Muscle of arm (tissue), 12 donors: ENCODE results near the gene ENO2. TPM values are rescaled to one million over a fixed set of nuclear protein-coding genes. Genes with fewer than 3 reads are reported as not detected.
A peak's percentile ranks its signal among the peaks of the same experiment; 100 is the strongest.

Source experiments
- DNase-seq: peaks from one replicate; pipeline ENCODE4 v3.0.0-alpha.2; 2013
- polyA plus RNA-seq, 12 donors: library from polyadenylated mRNA; unstranded; fragments of 120-200 nt; gene quantifications; one replicate each; pipeline ENCODE4 v1.2.1, GENCODE V29; 2013; ENCODE audit not compliant: insufficient read length in 12 of 12

The ENO2 gene
- polyA plus RNA-seq, 12 donors: 5.1 to 21.8 (median 8.2) TPM; not detected in 1

DNA sequence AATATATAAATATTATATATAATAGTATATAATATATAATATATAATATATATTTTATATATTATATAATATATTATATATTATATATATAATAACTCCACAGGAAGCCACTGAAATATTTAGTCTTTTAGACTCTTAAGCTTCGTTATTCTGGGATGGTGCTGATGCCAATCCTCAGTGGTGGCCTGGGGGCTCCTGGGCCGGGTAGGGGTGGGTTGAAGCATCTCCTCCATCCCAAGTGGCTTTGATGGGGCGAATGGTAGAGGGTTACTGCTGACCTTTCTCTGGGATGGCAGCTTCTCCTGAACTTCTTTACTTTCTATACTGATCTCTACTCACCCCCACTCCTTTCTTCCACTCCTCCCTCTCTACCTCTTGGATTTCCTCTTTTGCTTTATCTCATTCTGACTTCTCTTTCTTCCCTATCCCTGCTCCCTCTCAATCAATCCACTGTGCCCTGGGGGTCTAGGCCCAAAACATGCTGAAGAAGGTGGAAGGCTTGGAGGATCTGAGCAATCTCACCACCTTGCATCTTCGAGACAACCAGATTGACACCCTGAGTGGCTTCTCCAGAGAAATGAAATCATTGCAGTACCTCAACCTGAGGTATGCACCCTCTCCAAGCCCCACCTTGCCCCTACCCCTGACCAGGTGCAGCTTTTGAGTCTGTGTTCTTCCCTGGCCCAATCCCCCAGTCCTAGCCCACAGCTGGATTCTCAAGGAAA is 4.8 kb upstream of the ENO2 start:
- no peak for DNase-seq

DNA sequence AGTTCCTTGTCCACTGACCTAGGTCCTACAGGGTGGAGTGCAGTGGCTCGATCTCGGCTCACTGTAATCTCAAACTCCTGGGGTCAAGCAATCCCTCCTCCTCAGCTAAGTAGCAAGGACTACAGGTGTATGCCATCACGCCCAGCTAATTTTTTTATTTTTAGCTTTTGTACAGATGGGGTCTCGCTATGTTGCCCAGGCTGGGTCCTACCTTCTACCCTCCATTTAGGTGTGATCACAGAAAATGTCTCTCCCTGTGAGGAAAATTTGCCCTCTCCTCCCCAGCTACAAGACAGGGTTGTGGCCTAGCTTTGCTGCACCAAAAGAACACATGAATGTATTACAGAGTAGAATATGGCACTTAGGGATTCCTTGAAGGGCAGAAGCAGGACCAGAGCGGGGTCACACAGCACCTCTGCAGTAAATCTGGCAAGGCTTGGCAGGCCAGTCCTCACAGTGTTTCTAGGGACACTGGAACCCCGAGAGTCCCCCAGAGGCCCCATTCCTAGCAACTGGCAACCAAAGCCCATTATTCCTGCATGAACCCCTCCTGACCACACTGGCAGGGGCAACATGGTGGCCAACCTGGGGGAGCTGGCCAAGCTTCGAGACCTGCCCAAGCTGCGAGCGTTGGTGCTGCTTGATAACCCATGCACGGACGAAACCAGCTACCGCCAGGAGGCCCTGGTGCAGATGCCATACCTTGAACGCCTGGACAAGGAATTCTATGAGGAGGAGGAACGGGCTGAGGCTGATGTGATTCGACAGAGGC is 2.0 kb upstream of the ENO2 start:
- DNase-seq: no peak

DNA sequence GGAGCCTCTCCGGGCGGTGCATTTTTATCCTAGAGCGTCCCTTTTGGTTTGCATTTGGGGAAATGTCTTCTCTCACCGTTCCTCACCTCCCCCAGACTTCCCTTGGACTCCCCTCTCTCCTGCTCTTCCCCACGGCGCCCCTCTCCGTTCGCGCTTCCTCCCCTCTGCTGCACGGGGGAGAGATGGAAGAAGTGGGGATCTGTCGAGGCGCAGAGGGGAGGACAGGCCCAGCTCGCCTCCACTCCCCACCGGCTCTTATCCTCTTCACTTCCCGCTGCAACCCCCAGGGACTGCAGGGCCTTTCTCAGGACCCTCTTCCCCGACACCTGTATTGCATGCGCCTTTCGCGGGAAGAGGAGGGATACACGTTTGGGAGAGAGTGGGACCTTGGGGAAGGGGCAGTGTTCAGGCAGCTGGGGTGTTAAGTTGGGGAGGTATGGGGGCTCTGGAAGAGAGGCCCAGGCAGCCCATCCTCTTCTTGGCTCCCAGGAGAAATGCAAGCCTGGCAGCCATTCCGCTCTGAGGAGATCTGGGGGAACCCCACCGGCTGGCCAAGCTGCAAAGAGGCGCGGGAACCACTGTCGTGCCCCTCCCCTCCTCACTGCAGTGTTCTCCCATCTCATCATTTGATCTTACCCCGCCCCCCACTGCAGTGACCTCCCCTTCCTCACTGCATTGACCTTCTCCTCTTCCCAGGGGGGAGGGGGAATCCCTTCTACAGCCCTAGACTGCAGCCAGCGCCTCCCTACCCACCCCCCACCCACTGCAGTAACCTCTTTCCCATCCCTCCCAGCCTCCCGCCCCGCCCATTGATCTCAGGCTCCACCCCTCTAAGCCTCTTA is 788 bp downstream of the ENO2 start:
- no peak for DNase-seq

DNA sequence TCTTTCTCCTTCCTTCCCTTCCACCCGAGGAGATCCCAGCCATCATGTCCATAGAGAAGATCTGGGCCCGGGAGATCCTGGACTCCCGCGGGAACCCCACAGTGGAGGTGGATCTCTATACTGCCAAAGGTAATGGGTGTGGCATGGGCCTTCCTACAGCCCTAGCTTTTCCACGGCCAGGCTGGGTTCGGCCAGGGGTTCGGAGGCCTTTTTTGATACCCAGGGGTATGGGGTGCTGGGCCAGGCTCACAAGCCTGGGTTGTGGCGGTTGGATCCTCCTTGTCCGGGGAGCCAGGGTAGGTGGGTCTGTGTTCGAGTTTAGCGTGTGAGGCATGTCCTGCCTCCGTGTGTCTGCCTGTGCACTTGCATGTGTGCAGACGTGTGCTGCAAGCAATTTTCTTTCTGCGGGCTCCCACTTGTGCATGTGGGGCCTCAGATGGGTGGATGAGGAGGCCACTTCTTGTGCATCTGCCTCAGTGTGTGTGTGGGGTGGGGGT is 1.5 kb downstream of the ENO2 start:
- DNase-seq: no peak

DNA sequence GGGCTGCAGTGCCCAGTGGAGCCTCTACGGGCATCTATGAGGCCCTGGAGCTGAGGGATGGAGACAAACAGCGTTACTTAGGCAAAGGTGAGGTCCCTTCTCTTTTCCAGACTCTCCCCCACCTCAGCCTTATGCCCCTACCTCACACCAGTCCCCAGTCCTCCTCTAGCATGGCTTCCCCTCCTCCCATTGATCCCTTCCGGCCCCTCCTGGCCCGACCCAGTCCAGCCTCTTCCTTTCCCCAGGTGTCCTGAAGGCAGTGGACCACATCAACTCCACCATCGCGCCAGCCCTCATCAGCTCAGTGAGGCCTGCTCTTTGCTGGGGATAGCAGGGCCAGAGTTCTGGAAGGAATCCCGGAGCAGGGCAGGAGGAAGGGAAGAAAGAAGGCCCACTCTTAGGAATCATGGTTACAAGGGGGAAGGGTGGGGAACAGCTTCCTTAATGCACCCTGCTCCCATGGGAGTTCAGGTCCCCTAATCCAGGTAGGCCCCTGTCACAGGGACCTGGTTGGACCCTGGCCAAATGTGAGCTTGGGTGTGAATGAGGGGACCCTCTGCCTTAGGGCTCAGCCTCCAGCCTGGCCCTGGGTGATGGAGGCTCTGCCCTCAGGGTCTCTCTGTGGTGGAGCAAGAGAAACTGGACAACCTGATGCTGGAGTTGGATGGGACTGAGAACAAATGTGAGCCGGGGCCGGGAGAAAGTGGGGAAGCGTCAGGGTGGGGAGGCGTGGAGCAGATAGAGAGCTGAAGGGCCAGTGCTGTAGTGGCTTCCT is 2.2 kb downstream of the ENO2 start:
- DNase-seq: no peak

- DNase-seq: no peak
Observed at GRCh38 chr12:6917491-6918231, 3.3 kb downstream of the ENO2 start.

DNA sequence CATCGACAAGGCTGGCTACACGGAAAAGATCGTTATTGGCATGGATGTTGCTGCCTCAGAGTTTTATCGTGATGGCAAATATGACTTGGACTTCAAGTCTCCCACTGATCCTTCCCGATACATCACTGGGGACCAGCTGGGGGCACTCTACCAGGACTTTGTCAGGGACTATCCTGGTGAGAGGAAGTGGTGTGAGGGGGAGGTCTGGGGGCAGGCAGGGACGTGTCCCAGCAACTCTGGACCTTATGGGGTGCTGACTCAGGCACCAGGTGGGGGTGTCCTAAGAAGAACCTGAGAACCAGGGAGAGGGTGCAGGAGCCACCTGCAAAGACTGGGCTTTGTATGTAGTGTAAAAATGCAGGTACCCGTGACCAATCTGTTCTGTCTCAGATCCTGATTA is 5.2 kb downstream of the ENO2 start:
- no peak for DNase-seq

GRCh38 chr12:6921539-6921938 is 7.2 kb downstream of the ENO2 start:
- no peak for DNase-seq

DNA sequence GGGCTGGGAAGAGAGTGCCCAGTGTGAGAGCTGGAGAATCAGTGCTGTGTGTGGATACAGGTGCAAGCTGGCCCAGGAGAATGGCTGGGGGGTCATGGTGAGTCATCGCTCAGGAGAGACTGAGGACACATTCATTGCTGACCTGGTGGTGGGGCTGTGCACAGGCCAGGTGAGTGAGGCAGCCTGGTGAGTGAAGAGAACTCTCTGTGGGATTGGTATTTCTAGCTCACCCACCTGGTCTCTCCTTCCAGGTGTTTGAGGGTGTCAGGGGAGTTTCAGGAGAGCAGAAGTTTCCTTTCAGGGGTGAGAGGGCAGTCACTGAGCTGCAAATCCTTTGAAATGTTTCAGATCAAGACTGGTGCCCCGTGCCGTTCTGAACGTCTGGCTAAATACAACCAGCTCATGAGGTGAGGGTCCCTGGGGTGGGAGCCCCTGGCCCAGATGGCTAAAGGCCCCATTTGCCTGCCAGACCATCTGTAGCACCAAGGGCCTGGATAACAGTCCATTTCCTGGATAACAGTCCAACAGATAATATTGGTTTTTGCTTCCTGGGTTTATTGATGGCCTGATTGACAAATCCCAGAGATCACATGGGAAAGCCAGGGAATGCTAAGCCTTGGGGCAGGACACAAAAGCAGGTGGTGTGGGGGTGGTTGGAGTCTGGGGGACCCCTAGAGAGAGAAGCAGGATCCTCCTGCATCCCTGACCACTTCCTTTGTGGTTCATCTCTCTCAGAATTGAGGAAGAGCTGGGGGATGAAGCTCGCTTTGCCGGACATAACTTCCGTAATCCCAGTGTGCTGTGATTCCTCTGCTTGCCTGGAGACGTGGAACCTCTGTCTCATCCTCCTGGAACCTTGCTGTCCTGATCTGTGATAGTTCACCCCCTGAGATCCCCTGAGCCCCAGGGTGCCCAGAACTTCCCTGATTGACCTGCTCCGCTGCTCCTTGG is 7.9 kb downstream of the ENO2 start:
- DNase-seq: no peak

- DNase-seq: no peak
Observed at GRCh38 chr12:6923003-6923732, 8.8 kb downstream of the ENO2 start.

- no peak for DNase-seq
Observed at GRCh38 chr12:6923851-6924250, 9.5 kb downstream of the ENO2 start.

DNA sequence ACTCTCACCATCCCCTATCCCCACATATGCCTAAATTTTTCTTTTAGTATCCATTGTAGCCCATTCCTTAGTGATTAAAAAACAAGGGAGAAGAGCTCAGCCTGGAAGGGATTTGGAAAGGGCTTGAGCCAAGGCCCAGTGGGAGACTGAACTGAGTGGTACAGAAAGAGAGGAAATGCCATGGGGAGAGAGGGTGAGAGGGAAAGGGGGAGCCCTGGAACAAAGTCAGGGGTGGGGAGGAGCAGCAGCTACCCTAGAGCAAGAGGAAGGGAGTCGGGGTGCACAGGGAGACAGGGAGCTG is 10.8 kb downstream of the ENO2 start:
- DNase-seq: no peak

DNA sequence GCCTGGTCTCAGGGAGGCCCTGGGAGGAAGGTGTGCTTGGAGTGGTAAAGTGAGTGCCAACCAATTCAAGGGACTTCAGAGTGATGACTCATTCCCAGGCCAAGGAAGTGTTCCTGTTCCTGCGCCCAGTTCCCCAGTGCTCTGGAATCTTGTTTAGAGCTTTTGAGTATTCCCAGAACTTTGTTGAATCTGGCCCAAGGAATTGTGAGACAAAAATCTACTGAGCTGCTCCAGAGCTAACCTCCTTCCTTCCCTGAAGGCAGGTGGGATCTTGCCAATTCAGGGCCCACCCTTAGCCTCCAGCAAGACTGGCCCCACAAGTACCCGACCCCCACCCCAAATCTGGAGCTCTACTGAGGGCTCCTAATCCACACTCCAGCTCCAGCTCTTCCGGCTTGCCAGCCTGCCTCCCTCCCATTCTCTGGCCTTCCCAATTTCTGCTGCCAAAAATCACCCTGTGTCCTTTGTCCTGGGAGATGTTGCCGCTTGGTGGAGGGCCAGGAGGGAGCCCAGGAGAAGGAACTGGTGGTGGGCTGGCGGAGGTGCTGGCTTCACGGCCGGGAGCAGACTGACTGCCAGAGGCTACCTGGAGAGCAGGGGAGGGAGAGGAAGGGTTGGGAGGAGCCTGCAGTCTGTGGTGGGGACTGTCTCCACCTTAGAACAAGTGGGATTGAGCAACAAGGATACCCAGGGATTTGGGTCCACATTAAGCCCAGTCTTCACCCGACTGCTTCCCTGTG is 11.3 kb downstream of the ENO2 start:
- DNase-seq: peak; percentile 82

DNA sequence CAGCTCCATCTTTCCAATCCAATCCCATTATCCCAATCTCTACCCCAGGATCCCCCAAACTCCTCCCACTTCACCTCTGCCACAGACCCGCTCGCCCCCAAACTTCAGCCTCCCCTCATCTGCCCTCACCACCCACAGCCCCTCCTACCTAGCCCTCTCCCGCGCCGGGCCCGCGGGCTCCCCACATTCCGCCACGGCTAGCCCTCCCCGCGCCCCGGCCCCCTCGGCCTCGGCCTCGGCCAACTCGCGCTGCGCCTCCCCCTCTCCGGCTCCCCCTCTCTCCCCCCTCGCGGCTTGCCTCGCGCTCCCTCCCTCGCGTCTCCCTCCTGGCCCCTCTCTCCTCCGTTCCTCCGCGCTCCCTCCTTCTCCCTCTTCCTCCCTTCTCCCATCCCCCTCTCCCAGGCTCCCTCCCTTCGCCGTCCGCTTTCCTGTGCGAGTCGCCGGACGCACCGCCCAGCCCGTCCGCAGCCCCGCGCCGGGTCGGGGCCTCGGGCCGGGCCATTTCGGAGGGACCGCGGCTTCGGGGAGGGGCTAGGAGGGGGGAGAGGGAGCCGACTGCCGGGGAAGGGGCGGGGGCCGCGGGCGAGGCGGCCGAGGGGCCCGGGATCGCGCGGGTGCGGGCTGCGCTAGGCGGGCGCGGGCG is 13.1 kb downstream of the ENO2 start, which contains the start of gene ATN1:
Gene ATN1, plus strand, starts transcription at position 581 of the 643 bp plus-strand sequence. CDS start 6,043 bp downstream, outside the sequence.
- peak; percentile 92 for DNase-seq

GRCh38 chr12:6928022-6928702 is 13.8 kb downstream of the ENO2 start:
- DNase-seq: no peak

DNA sequence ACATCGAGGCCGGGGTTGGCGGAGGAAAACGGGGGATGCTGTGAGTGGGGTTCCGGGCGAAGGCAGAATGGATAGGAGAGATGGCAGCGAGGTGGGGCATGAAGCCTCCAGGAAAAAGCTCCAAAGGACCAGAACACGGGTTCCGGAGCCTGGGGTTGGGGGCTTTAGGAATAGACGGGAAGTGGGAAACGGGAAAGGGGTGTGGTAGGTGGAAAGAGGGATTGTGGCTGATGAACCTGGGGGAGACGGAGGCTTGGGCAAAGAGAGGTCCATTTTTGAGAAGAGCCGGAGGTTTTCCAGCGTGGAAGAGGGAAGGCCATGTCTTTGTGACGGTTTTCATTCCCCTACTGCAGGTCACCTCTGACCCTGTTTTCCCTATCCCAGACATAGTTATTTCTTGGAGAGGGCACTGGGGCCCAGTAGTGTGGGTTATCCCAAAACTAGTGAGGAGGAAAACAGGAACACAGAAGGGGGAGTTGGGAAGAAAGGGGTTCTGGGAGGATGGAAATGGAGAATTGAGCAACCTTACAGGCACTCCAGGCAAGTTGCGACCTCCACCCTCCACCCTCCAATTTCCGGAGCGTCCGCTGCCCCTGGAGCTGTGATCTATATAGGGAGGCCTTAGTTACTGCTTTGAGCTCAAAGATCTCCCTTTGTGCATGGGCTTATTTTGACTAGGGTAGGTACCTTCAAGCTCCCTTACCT is 14.5 kb downstream of the ENO2 start:
- no peak for DNase-seq
